Gastroesophageal sphincter (tissue), 3 donors: ENCODE measurements around the gene KRT1.

Source experiments
- CTCF ChIP-seq, 4 experiments: fragments of 200-600 bp in 2 of 4; fragments of 450-650 bp in 2 of 4; sonication (generic) in 1 of 4; IDR thresholded peaks; one replicate each; pipeline ENCODE4 v1.5.1; 2017 to 2019; ENCODE audit warnings: antibody characterized with exemption in 4 of 4, mild to moderate bottlenecking in 2 of 4, moderate library complexity in 2 of 4
- EP300 ChIP-seq: sonication (generic); formaldehyde crosslinking; IDR thresholded peaks from one replicate; pipeline ENCODE4 v1.6.1; 2017; ENCODE audit warnings: antibody characterized with exemption, mild to moderate bottlenecking
- POLR2A ChIP-seq, 2 donors: fragments of 450-650 bp; IDR thresholded peaks; one replicate each; pipeline ENCODE4 v1.6.1; 2017; ENCODE audit warnings: antibody characterized with exemption in 2 of 2, mild to moderate bottlenecking in 2 of 2, moderate library complexity in 1 of 2

GRCh38 chr12:52687497-52688385, 7.5 kb upstream of the KRT1 start:
- TF ChIP-seq CTCF (IDR thresholded peaks at IDR 0.05) (no peak), POLR2A (IDR thresholded peaks at IDR 0.05) (no peak), EP300 (no peak)
